HG03439 (cell line): ENCODE data around the gene CCNY.
"Not testable (repeated sequence)": the region's sequence is repeated elsewhere in the genome, so short reads cannot be mapped to it uniquely, and the experiment has no call there.

Experiments used
- ATAC-seq: cut with Tn5 transposase; IDR thresholded peaks from one replicate; pipeline ENCODE4 v1.9.1; 2021; ENCODE audit warnings: mild to moderate bottlenecking, moderate library complexity; ENCODE audit not compliant: unreplicated experiment

Gene CCNY

DNA sequence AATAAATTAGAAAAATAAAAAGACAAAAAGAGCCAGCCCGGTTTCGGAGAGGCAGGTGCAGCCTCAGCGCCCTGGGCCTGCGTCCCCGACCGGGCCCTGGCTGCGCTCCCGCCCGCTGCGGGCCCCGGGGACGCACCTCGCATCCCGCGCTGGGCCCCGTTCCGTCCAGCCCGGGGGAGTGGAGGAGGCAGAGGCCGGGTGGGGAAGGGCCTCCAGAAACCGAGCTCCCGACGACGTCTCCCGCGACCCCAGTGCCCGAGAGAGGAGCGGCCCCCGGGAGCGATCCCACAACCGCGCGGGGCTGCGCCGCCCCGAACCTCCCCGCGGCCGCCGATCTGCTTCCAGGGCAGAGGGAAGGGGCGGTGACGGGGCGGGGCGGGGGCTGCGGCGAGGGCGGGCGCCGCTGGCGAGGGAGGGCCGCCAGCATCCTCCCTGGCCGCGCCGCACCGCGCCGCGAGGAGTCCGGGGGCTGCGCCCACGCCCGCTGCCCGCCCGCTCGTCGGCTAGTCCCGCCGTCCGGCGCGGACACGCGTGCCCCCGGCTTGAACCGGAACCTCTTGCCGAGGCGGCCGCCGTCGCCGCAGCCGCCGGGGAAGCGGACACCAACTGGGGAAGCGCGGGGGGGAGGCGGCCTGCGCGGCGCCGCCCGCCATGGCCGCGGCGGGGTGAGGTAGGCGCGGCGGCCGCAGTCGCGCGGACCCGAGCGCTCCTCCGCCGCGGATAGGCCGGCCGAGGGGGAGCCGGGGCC is at the start of gene CCNY:
CCNY (plus strand) TSS at position 426 of the 748 bp plus-strand sequence. CDS start 545 bp downstream, outside the sequence.
- ATAC-seq, result peak; percentile 64

- no peak for ATAC-seq
Measured at GRCh38 chr10:35289198-35289597, 47.1 kb upstream of the CCNY start.

- ATAC-seq, result no peak
Measured at GRCh38 chr10:35294506-35294905, 41.8 kb upstream of the CCNY start.

DNA sequence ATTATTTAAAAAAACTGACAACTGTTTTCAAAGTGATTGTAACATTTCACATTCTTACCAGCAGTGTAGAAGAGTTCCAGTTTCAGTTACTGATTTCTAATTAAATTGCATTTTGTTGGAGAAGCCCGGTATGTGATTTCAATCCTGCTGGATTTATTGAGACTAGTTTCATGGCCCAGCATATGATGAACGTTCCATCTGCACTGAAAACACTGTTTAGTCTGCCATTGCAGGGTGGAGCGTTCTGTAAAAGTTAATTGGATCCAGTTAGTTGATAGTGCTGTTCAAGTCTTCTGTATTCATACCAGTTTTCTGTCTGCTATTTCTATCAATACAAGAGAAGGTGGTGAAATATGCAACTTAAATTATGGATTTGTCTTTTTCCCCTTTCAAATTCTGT is 37.3 kb upstream of the CCNY start:
- ATAC-seq, result no peak

DNA sequence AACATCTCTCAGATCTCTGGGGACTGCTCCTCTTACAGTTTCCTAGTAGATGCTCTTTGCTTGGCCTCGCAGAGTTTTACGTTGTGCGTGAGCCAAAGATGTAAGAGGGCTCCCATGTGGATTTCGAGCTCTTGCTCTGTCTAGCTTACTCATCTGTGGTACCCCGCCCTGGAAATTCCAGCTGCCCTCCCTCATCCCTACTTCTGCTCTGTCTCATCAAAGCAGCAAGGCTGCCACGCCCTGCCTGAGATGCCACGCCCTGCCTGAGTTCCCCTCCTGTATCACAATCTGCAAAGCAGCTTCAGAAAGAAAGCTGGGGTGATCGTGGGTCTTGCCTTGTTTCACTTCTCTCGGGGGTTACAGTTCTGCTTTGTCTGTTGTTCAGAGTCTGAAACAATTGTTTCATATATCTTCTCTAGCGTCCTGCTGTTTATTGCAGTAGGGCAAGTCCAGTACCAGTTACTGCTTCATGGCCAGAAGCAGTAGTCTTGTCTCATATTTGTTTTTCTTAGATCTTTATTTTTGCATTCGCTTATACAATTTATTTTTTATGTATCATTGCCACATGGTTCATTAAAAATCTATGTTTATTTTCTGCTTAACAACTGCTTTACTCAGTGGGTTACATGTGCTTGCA is 36.1 kb upstream of the CCNY start:
- peak; percentile 80 for ATAC-seq

DNA sequence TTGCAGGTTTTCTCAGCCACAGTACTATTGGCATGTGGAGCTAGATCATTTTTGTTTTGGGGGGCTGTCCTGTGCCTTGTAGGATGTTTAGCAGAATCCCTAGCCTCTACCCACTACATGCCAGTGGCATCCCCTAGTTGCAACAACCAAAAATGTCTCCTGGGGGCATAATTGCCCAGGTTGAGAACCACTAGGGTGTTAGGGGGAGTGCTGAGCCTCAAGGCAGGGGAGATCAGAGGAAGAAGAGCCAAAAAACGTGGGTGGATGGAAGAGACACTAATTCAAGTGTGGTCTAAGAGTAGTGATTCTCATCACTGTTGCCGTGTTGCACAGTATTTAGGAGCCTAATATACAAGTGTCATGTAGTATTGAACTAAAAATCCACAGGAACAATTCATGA is 31.7 kb upstream of the CCNY start:
- no peak for ATAC-seq

- no peak for ATAC-seq
Measured at GRCh38 chr10:35306852-35307251, 29.5 kb upstream of the CCNY start.

DNA sequence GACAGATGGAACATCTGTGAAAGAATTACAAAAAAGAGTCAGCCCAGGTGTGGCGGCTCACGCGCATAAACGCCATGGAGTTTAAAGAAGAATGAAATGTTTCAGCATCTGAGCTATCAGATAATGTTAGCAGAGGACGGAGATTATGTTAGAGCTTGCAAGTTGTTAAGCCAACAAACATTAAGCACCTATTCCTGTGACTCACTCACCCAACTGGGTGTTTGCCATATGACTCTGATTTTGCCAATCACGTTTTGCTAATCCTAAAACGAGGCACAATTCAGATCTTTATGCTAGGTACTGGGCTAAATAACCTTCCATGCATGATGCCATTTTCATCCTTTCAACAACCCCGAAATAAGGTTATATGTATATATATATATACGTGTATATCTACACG is 29.0 kb upstream of the CCNY start:
- ATAC-seq, result no peak

GRCh38 chr10:35308809-35309208 is 27.5 kb upstream of the CCNY start:
- no peak for ATAC-seq

GRCh38 chr10:35314142-35314541 is 22.2 kb upstream of the CCNY start:
- ATAC-seq, result not testable (repeated sequence)

DNA sequence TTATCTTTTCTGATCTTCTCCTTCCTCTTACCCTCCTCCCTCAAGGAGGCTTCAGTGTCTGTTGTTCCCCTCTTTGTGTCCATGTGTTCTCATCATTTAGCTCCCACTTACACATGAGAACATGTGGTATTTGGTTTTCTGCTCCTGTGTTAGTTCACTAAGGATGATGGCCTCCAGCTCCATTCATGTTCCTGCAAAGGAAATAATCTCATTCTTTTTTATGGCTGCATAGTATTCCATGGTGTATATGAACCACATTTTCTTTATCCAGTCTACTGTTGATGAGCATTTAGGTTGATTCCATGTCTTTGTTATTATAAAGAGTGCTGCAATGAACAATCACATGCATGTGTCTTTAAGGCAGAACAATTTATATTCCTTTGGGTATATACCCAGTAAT is 21.1 kb upstream of the CCNY start:
- not testable (repeated sequence) for ATAC-seq

DNA sequence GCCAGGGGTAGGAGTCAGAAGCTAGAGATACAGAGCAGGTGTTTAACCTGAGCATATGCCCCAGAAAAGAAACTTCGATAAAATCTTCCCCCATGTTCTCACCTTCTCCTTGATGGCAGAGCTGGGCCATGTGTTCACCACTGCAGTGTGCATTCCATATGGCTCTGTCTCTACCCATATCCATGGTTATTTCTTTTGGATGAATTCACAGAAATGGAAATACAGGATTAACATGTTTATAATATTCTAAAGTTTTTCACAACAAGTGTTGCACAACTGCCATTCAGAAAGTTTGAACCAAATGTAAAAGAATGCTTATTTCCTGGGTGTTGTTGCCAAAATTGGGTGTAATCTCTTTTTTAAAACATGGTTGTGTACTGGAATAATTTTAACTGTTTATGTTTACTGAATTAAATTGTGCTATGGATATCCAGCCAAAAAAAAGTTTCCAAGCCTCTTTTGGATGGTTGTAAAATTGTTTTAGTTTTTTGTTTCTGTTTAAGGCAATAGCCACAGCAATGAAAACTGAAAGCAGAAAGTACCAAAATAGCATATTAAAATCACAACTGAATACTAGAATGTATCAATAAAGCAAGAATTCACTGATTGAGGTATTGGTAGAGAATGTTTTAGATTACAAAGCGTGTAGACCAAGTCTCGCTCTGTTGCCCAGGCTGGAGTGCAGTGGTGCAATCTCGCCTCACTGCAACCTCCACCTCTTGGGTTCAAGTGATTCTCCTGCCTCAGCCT is 19.9 kb upstream of the CCNY start:
- no peak for ATAC-seq

DNA sequence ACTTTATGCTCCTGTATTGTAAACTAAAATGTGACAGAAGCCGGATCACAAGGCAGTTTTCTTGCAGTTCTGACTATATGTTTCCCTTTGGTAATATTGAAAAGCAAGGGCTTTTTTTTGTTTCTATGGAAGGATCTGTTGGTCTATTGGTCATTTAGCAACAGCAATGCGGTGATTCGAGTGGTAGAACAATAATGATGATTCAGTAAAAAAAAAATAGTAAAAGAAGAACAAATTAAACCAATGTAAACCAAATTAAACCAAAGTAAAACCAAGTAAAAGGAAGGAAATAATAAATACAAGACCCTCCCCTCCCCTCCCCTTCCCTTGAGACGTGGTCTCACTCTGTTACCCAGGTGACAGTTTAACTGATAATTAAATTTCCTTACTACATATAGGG is 17.8 kb upstream of the CCNY start:
- no peak for ATAC-seq

DNA sequence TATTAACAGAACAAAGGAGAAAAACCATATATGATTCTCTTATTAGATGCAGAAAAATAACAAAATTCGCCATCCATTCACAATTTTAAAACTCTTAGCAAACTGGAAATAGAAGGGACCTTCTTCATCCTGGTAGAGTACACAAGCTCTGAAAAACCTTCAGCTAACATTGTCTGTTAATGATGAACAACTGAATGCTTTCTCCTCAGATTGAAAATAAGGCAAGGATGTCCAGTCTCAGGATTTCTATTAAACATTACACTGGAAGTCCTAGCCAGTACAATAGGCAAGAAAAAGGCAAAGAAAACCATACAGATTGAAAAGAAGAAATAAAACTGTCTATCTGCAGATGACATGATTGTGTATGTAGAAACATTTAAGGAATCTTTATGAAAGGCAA is 16.0 kb upstream of the CCNY start:
- no peak for ATAC-seq

- ATAC-seq, result no peak
Measured at GRCh38 chr10:35322636-35323035, 13.7 kb upstream of the CCNY start.

GRCh38 chr10:35324196-35324595 is 12.1 kb upstream of the CCNY start:
- no peak for ATAC-seq

- ATAC-seq, result no peak
Measured at GRCh38 chr10:35326466-35327235, 9.7 kb upstream of the CCNY start.

GRCh38 chr10:35327790-35328403 is 8.4 kb upstream of the CCNY start:
- no peak for ATAC-seq

DNA sequence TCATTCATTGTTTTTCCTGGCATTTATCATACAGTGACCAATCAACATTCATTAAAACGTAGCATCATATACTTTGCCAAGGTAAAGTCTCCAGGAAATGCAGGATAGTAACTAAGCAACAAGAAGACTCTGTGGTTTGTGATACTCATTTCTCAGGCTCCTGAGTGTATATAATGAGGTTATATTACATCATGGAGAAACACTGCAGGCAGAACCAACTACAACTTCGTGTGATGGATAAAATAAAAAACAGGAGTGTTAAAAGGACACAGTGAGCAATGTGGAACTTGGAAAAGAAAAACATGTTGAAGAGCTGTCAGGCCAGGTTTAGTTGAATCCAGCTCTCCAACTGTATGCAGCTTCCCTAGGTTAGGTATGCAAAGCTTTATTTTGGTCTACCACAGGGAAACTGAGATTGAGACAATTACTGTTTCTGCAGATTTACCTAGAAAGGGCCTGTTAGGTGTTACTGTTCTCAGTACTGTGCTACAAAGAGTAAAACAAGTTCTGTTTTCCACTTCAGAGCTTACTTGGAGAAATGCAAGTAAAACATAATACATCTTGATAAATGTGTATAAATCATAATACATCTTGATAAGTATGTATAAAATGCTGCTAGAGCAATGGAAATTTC is 7.8 kb upstream of the CCNY start:
- ATAC-seq, result no peak

- no peak for ATAC-seq
Measured at GRCh38 chr10:35329520-35329919, 6.8 kb upstream of the CCNY start.
